AG10803 (cell line): ENCODE data around the gene CKB.

Experiments
- DNase-seq: peaks from one replicate; pipeline ENCODE4 v3.0.0; 2010; ENCODE audit warnings: low read depth
- H3K4me3 ChIP-seq: 2 replicates; pipeline ENCODE4 v1.5.1; 2011; ENCODE audit warnings: mild to moderate bottlenecking, low read length, control low read depth
- CTCF ChIP-seq: conservative IDR thresholded peaks from 2 replicates; pipeline ENCODE4 v1.5.1; 2011; ENCODE audit warnings: mild to moderate bottlenecking, low read length, control low read depth, inconsistent platforms

The CKB gene

GRCh38 chr14:103520657-103521437, 1.8 kb downstream of the CKB start:
- TF ChIP-seq CTCF = peak; percentile 51
- peak overlapping the region; percentile 64 for H3K4me3 ChIP-seq
- peak; percentile 71 for DNase-seq

DNA sequence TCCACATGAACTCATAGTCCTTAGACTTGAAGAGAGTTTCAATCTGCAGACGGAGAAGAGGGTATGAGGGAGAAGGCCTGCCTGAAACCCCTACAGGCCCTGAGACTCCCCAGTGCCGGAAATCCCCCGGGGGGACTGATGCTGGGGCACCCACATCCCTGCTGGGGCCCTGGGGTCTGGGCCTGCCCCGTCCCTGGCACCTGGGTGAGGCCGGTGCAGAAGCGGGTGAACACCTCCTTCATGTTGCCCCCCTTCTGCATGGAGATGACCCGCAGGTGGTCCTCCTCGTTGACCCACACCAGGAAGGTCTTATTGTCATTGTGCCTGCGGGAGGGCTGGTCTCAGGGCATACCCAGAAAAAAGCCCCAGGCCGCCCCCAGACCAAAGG, 2.4 kb downstream of the CKB start:
- no peak for DNase-seq
- no peak overlapping the region; the same call in 1 of the 2 replicates for H3K4me3 ChIP-seq
- no peak for TF ChIP-seq CTCF

DNA sequence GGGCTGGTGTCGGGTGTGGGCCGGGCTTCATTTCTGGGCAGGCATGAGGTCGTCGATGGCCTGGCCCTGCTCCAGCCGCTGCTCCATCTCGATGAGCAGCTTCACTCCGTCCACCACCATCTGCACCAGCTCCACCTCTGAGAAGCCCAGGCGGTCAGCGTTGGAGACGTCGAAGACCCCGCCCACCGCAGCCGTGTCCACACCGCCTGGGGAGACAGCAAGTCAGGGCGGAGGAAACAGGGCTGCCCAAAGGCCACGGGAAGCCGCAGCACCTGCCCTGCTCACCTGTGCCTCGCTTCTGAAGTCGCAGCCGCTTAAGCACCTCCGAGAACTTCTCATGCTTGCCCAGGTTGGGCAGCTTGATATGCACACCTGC, 2.8 kb downstream of the CKB start:
- H3K4me3 ChIP-seq = no peak overlapping the region
- no peak for TF ChIP-seq CTCF
- no peak for DNase-seq

DNA sequence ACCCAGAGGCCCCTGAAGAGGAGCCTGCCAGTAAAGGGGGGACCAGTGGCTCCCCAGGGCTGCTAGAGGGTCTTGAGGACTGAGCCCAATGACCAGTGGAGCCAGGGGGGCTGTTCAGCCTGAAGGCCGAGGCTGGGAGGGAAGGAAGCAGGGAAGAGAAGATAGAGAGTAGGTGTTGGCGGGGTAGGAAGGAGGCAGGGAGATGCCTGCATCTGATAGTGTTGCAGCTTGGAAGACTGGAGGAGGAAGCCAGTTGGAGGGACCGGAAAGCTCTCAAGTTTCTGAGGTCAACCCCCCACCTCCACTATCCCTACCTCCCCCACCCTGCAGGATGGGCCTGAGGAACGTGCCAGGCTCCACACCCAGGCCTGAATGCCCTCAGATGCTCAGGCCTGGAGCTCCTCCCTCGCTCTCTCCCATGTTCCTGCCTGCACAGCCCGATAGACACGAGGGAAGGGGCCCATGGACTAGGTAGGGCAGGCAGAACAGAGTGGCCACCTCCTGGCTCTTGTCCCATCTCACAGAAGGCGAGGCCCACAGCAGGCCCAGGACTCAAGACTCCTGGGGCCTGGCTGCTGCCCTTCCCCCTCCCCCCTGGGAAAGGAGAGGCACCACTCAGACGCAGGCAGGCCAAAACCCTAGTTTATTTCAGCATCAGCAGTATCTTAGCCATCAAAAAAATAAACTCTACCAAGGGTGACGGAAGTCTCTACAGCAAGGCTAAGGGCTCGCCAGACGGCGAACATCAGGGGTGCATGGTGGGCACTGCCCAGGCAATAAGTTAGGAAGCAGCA, 3.4 kb downstream of the CKB start:
- peak; percentile 59 for DNase-seq
- no peak for TF ChIP-seq CTCF
- no peak overlapping the region for H3K4me3 ChIP-seq

DNA sequence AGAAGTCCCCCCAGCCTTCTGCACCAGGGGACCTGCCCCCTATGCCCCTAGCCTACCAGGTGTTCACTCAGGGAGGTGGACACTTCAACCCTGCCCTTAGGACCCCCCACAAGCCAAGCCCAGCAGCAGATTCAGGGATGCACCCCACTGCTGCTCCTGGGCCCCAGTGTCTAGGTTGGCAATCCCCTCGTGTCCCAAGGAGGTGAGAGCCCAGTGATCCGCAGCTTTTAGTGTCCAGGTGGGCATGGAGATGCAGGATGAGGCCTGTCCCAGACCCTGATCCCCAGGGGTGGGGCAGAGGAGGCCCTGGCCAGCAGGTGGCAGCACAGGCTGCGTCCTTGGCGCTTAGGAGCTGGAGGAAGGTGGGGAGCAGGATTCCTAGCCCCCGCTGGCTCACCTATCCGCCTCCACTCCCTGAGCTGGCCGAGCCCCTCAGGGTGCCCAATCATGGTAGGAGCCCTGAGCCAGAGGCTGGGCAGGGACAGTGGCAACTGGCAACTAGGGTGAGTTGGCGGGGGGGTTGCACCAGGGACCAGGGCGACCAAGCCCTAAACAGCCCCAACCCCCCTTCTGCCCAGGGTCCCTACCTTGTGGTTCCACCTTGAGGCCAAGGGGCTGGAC, 4.1 kb downstream of the CKB start:
- peak; percentile 83 for TF ChIP-seq CTCF
- peak; percentile 39 for DNase-seq
- H3K4me3 ChIP-seq = no peak overlapping the region

DNA sequence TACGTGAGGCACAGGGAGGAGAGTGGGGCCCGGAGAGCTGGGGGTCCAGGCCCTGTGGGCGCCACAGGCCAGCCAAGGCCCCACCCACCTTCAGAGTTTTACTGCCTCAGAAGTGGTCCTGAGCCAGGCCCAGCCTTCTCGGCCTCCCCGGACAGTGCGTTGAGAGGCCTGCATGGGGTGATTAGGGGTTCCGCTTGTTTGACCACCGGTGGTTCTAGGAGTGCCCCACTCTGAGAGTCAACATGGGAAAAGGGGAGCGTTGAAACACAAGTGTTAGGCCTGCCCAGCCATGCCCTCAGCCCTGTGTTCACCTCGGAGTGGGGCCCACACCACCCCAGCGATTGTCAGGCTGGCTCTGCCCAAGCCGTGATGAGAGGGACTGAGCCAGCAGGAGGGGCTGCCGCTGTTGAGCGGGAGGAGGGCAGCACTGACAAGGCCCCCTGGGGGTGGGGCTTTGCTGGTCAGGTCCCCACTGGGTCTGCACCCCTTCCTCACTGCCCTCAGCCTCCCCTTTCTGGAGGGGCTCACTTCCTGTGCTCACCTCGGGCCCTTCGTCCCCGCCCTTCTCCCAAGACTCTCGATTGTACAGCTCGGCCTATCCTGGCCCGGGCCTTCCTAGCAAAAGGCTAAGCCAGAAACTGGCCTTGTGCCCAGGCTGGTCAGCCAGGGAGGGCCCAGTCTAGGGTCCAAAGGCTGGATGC, 4.8 kb downstream of the CKB start:
- TF ChIP-seq CTCF = no peak
- no peak for DNase-seq
- no peak overlapping the region for H3K4me3 ChIP-seq
